ENCODE measurements around the gene RAD51B.
A peak's percentile ranks its signal among the peaks of the same experiment; 100 is the strongest.
"Not testable (repeated sequence)": the region's sequence is repeated elsewhere in the genome, so short reads cannot be mapped to it uniquely, and the experiment has no call there.

The RAD51B gene

DNA sequence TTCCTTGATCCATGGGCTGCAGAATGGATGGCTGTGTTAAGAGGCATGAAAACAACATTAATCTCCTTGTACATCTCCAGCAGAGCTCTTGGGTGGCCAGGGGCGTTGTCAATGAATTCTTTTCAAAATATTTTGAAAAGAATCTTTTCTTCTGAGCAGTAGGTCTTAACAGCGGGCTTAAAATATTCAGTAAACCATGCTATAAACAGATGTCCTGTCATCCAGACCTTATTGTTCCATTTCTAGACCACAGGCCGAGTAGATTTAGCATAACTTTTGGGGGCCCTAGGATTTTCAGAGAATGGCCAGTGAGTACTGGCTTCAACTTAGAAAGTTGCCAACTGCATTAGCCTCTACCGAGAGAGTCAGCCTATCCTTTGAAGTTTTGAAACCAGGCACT lies 130.2 kb downstream of the RAD51B start:
- no peak for DNase-seq (ENCODE audit: low read depth in 2 of 2)

DNA sequence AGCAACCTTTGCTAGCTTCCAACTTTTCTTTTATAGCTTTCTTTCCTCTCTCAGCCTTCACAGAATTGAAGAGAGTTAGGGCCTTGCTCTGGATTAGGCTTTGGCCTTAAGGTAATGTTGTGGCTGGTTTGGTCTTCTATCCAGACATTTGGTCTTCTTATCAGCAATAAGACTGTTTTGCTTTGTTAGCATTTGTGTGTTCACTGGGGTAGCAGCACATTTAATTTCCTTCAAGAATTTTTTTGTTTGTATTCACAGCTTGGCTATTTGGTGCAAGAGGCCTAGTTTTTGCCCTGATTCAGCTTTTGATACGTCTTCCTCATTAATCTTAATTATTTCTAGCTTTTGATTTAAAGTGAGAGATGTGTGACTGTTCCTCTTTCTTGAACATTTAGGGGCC lies 130.8 kb downstream of the RAD51B start:
- DNase-seq (ENCODE audit: low read depth in 2 of 2): no peak

- peak; percentile 80 to 82 for DNase-seq (ENCODE audit: low read depth in 2 of 2)
Observed at GRCh38 chr14:67951529-67952135, 132.1 kb downstream of the RAD51B start.

DNA sequence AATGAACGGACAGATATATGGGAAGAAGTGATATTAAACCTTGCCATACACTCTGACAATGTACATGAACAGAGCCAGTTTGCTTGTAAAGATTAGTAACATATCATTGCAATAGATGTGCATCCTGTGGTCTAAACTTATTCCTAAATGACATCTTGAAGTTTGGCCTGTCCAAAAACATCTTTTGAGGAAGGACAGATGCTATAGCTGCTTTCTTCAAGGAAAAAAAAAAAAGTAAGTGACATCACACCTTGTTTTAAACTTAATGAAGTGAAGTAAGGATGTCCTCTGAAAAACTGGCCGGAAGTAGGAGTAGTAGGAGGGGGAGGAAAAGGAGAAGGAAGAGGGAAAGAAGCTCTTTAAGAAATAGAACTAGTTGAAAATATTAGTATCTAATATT lies 132.8 kb downstream of the RAD51B start:
- no peak for DNase-seq (ENCODE audit: low read depth in 2 of 2)

GRCh38 chr14:67952786-67953185 lies 133.2 kb downstream of the RAD51B start:
- no peak for DNase-seq (ENCODE audit: low read depth in 2 of 2)

DNA sequence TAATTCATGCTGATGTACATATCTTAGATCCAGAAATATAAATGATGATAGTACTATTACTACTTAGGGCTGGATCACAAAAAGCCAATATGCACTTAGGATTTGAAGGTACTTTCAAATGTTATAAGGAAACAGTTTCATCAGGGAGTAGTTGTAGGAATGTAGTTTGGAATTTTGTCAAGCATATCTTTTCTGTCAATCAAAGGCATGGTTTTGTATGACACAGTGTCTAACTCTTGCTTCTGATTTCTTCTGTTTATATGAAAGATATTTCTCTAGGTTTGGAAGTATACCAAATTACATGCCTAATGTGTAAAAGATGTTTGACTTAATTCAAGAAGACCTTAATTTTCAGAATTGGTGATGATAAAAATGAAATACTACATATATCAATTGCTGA lies 135.7 kb downstream of the RAD51B start:
- DNase-seq (ENCODE audit: low read depth in 2 of 2): no peak

- no peak for DNase-seq (ENCODE audit: low read depth in 2 of 2)
Observed at GRCh38 chr14:67957946-67958345, 138.4 kb downstream of the RAD51B start.

- no peak for DNase-seq (ENCODE audit: low read depth in 2 of 2)
Observed at GRCh38 chr14:67961676-67962075, 142.1 kb downstream of the RAD51B start.

GRCh38 chr14:67962215-67962644 lies 142.7 kb downstream of the RAD51B start:
- no peak for DNase-seq (ENCODE audit: low read depth in 2 of 2)

GRCh38 chr14:67963545-67963944 lies 144.0 kb downstream of the RAD51B start:
- no peak for DNase-seq (ENCODE audit: low read depth in 2 of 2)

- no peak for DNase-seq (ENCODE audit: low read depth in 2 of 2)
Observed at GRCh38 chr14:67963960-67964812, 144.6 kb downstream of the RAD51B start.

DNA sequence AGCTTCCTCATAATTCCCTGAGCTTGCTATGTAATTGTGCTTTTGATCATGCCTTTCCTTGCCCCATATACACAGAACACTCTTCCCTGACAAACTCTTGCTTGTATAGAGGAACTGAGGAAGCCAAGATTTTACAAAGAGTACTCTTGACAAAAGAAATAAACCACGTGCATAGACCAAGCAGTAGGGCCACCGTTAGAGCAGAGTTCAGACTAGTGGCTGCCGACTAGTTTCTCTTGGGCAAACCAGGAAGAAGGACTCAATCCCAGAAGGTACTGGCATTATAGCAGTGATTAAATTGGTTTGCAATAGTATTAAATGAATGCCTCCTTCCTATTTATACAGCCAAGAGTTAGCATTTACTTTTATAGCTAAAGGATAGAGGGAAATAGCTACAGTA lies 146.1 kb downstream of the RAD51B start:
- no peak for DNase-seq (ENCODE audit: low read depth in 2 of 2)

GRCh38 chr14:67967206-67967605 lies 147.6 kb downstream of the RAD51B start:
- no peak for DNase-seq (ENCODE audit: low read depth in 2 of 2)

DNA sequence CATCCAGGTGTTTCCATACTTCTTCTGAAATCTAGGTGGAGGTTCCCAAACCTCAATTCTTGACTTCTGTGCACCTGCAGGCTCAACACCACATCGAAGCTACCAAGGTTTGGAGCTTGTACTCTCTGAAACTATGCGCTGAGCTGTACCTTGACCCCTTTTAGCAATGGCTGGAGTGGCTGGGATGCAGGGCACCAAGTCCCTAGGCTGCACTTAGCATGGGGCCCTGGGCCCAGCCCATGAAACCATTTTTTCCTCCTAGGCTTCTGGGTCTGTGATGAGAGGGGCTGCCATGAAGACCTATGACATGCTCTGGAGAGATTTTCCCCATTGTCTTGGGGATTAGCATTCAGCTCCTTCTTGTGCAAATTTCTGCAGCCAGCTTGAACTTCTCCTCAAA lies 148.4 kb downstream of the RAD51B start:
- not testable (repeated sequence) for DNase-seq (ENCODE audit: low read depth in 2 of 2)

GRCh38 chr14:67970923-67971322 lies 151.3 kb downstream of the RAD51B start:
- no peak for DNase-seq (ENCODE audit: low read depth in 2 of 2)

- DNase-seq (ENCODE audit: low read depth in 2 of 2): no peak
Observed at GRCh38 chr14:67971627-67972625, 152.3 kb downstream of the RAD51B start.

GRCh38 chr14:67973436-67973835 lies 153.9 kb downstream of the RAD51B start:
- DNase-seq (ENCODE audit: low read depth in 2 of 2): no peak

- no peak for DNase-seq (ENCODE audit: low read depth in 2 of 2)
Observed at GRCh38 chr14:67975470-67975869, 155.9 kb downstream of the RAD51B start.

GRCh38 chr14:67977434-67978034 lies 158.0 kb downstream of the RAD51B start:
- no peak for DNase-seq (ENCODE audit: low read depth in 2 of 2)

GRCh38 chr14:67978749-67979148 lies 159.2 kb downstream of the RAD51B start:
- no peak for DNase-seq (ENCODE audit: low read depth in 2 of 2)

GRCh38 chr14:67982711-67983608 lies 163.4 kb downstream of the RAD51B start:
- no peak for DNase-seq (ENCODE audit: low read depth in 2 of 2)
